Measurements from ENCODE around the gene TRMT2B. TPM values are rescaled to one million over a fixed set of nuclear protein-coding genes. Genes with fewer than 3 reads are reported as not detected.
"Not testable (repeated sequence)": the region's sequence is repeated elsewhere in the genome, so short reads cannot be mapped to it uniquely, and the experiment has no call there.

Gene TRMT2B
- total RNA-seq, 2 experiments from 2014 or later: 24.8 to 25.3 TPM

- no peak overlapping the region for H3K27ac ChIP-seq (ENCODE audit: low read depth, low read length, poor library complexity, severe bottlenecking)
- no peak overlapping the region for H3K4me2 ChIP-seq (ENCODE audit: low read length)
- no peaks in the 10 kb centered on the region for H3K36me3 ChIP-seq (ENCODE audit: insufficient read depth, low read length)
- no peaks in the 10 kb centered on the region for H3K9me2 ChIP-seq (ENCODE audit: insufficient read depth, low read length)
- H3K79me2 ChIP-seq (ENCODE audit: insufficient read depth, low read depth, low read length): no peaks in the 10 kb centered on the region
- no peaks in the 10 kb centered on the region for H4K20me1 ChIP-seq (ENCODE audit: insufficient read depth, low read length)
- intact Hi-C loops (cut with micrococcal nuclease; ENCODE audit: unreplicated experiment): no loop called here
- BruUV-seq (replicated peaks): no TSS peak
- H3K9me3 ChIP-seq (ENCODE audit: low read length): no peaks in the 10 kb centered on the region
- no peak overlapping the region for H3K4me3 ChIP-seq (ENCODE audit: low read depth, low read length, poor library complexity, severe bottlenecking)
- ChIA-PET POLR2A (no interaction called here), CTCF (ENCODE audit: unreplicated experiment) (no interaction called here)
- no peak for TF ChIP-seq CTCF (conservative IDR thresholded peaks at IDR 0.05; ENCODE audit: low read length)
- TF ChIP-seq EZH2phosphoT487 (IDR thresholded peaks at IDR 0.05; ENCODE audit: borderline replicate concordance, low read depth, low read length): no peak
- no peaks in the 10 kb centered on the region for H3K4me1 ChIP-seq (ENCODE audit: insufficient read depth, low read length, poor library complexity, severe bottlenecking)
- no peak overlapping the region for H2AFZ ChIP-seq (ENCODE audit: low read length)
- no peak for DNase-seq (ENCODE audit: low spot score)
These were observed 57.3 kb downstream of the TRMT2B start for GRCh38 chrX:100994352-100995281.

- Histone ChIP-seq H3K9me3 (ENCODE audit: low read length) (no peaks in the 10 kb centered on the region), H3K79me2 (ENCODE audit: insufficient read depth, low read depth, low read length) (no peaks in the 10 kb centered on the region), H3K4me1 (ENCODE audit: insufficient read depth, low read length, poor library complexity, severe bottlenecking) (no peaks in the 10 kb centered on the region), H4K20me1 (ENCODE audit: insufficient read depth, low read length) (no peaks in the 10 kb centered on the region), H3K4me2 (ENCODE audit: low read length) (no peak overlapping the region), H3K9me2 (ENCODE audit: insufficient read depth, low read length) (no peaks in the 10 kb centered on the region), H3K4me3 (ENCODE audit: low read depth, low read length, poor library complexity, severe bottlenecking) (no peak overlapping the region), H3K27ac (ENCODE audit: low read depth, low read length, poor library complexity, severe bottlenecking) (no peak overlapping the region), H3K36me3 (ENCODE audit: insufficient read depth, low read length) (no peaks in the 10 kb centered on the region), H2AFZ (ENCODE audit: low read length) (no peak overlapping the region)
- DNase-seq (ENCODE audit: low spot score): no peak
- ChIA-PET POLR2A (interaction anchor here (0.6 kb wide), 2 partner anchors 90 to 108 kb away, joined by 3 read pairs; no protein-coding TSS in a partner anchor), CTCF (ENCODE audit: unreplicated experiment) (no interaction called here)
- TF ChIP-seq CTCF (conservative IDR thresholded peaks at IDR 0.05; ENCODE audit: low read length) (no peak), EZH2phosphoT487 (IDR thresholded peaks at IDR 0.05; ENCODE audit: borderline replicate concordance, low read depth, low read length) (no peak)
- intact Hi-C loops (cut with micrococcal nuclease; ENCODE audit: unreplicated experiment): no loop called here
- BruUV-seq (replicated peaks): no TSS peak
These were observed 61.8 kb downstream of the TRMT2B start for GRCh38 chrX:100990139-100990538.

GRCh38 chrX:100984818-100985217, 67.1 kb downstream of the TRMT2B start:
- no TSS peak for BruUV-seq (replicated peaks)
- DNase-seq (ENCODE audit: low spot score): no peak
- Histone ChIP-seq H3K9me3 (ENCODE audit: low read length) (no peaks in the 10 kb centered on the region), H3K27ac (ENCODE audit: low read depth, low read length, poor library complexity, severe bottlenecking) (no peak overlapping the region), H3K9me2 (ENCODE audit: insufficient read depth, low read length) (no peaks in the 10 kb centered on the region), H3K79me2 (ENCODE audit: insufficient read depth, low read depth, low read length) (no peaks in the 10 kb centered on the region), H3K4me3 (ENCODE audit: low read depth, low read length, poor library complexity, severe bottlenecking) (no peak overlapping the region), H4K20me1 (ENCODE audit: insufficient read depth, low read length) (no peaks in the 10 kb centered on the region), H2AFZ (ENCODE audit: low read length) (no peak overlapping the region), H3K4me2 (ENCODE audit: low read length) (no peak overlapping the region), H3K4me1 (ENCODE audit: insufficient read depth, low read length, poor library complexity, severe bottlenecking) (no peaks in the 10 kb centered on the region), H3K36me3 (ENCODE audit: insufficient read depth, low read length) (no peaks in the 10 kb centered on the region)
- ChIA-PET POLR2A (no interaction called here), CTCF (ENCODE audit: unreplicated experiment) (no interaction called here)
- TF ChIP-seq CTCF (conservative IDR thresholded peaks at IDR 0.05; ENCODE audit: low read length) (no peak), EZH2phosphoT487 (IDR thresholded peaks at IDR 0.05; ENCODE audit: borderline replicate concordance, low read depth, low read length) (no peak)
- intact Hi-C loops (cut with micrococcal nuclease; ENCODE audit: unreplicated experiment): no loop called here

GRCh38 chrX:100981498-100981845, 70.4 kb downstream of the TRMT2B start:
- H3K27ac ChIP-seq (ENCODE audit: low read depth, low read length, poor library complexity, severe bottlenecking); POLR2A ChIA-PET; H3K4me2 ChIP-seq (ENCODE audit: low read length); H3K79me2 ChIP-seq (ENCODE audit: insufficient read depth, low read depth, low read length); H3K4me3 ChIP-seq (ENCODE audit: low read depth, low read length, poor library complexity, severe bottlenecking); H3K4me1 ChIP-seq (ENCODE audit: insufficient read depth, low read length, poor library complexity, severe bottlenecking); H3K9me3 ChIP-seq (ENCODE audit: low read length); H2AFZ ChIP-seq (ENCODE audit: low read length); H3K9me2 ChIP-seq (ENCODE audit: insufficient read depth, low read length); DNase-seq (ENCODE audit: low spot score); intact Hi-C loops (cut with micrococcal nuclease; ENCODE audit: unreplicated experiment); CTCF ChIA-PET (ENCODE audit: unreplicated experiment); H3K36me3 ChIP-seq (ENCODE audit: insufficient read depth, low read length); BruUV-seq (replicated peaks); H4K20me1 ChIP-seq (ENCODE audit: insufficient read depth, low read length): not testable (repeated sequence)

Data from OCI-LY7 (cell line).